ENCODE data around the gene ANKRD12.

Gene ANKRD12

GRCh38 chr18:9293948-9294347 lies 157.4 kb downstream of the ANKRD12 start:
- Histone ChIP-seq H2BK120ac (ENCODE audit: low read depth, low read length) (no peak overlapping the region), H3K4me2 (ENCODE audit: insufficient read depth, low read length, poor library complexity, severe bottlenecking) (no peak overlapping the region), H3K36me3 (replicated peaks in 1 of 2; ENCODE audit: control insufficient read depth in 2 of 2, insufficient read depth in 2 of 2, low read length in 2 of 2) (no peaks in the 10 kb centered on the region), H3K4me1 (ENCODE audit: control insufficient read depth in 2 of 2, insufficient read depth in 1 of 2, low read depth in 1 of 2, low read length in 2 of 2) (no peaks in the 10 kb centered on the region), H3K4ac (ENCODE audit: low read length) (no peak overlapping the region), H3K14ac (ENCODE audit: low read length) (no peak overlapping the region), H3K23ac (ENCODE audit: low read depth, low read length, poor library complexity) (no peak overlapping the region), H3K9ac (ENCODE audit: low read depth, low read length, poor library complexity) (no peak overlapping the region), H2BK12ac (ENCODE audit: low read length) (no peak overlapping the region), H4K91ac (ENCODE audit: low read depth, low read length, poor library complexity) (no peak overlapping the region), H3K27me3 (ENCODE audit: control insufficient read depth in 3 of 3, insufficient read depth in 3 of 3, low read depth in 1 of 3, low read length in 3 of 3) (no peaks in the 10 kb centered on the region), H2BK15ac (ENCODE audit: low read length) (no peak overlapping the region), H3K9me3 (replicated peaks in 1 of 2; ENCODE audit: control insufficient read depth in 2 of 2, insufficient read depth in 1 of 2, low read depth in 1 of 2, low read length in 2 of 2) (peaks cover 13 to 17% of the 10 kb centered on the region in 2 donors), H3K4me3 (ENCODE audit: low read length in 2 of 2) (no peak overlapping the region), H2AK5ac (ENCODE audit: low read depth, low read length) (no peak overlapping the region), H4K8ac (ENCODE audit: low read depth, low read length) (no peak overlapping the region), H2BK5ac (ENCODE audit: low read length) (no peak overlapping the region), H3K18ac (ENCODE audit: low read length) (no peak overlapping the region), H3K27ac (replicated peaks; ENCODE audit: low read length) (no peak overlapping the region), H3K79me1 (ENCODE audit: low read depth, low read length) (peaks cover 2% of the 10 kb centered on the region), H2AFZ (ENCODE audit: low read length) (no peak overlapping the region)
- WGBS, 2 donors (ENCODE audit: extremely low coverage in 2 of 2, insufficient read length in 2 of 2, insufficient replicate concordance in 1 of 2), result no CpG with 5 or more reads among the region's 1 CpG
- DNase-seq (ENCODE audit: low spot score), result no peak

GRCh38 chr18:9296233-9297006 lies 159.8 kb downstream of the ANKRD12 start:
- H2BK15ac ChIP-seq (ENCODE audit: low read length), result no peak overlapping the region
- no peaks in the 10 kb centered on the region for H3K4me1 ChIP-seq (ENCODE audit: control insufficient read depth in 2 of 2, insufficient read depth in 1 of 2, low read depth in 1 of 2, low read length in 2 of 2)
- H3K36me3 ChIP-seq (replicated peaks in 1 of 2; ENCODE audit: control insufficient read depth in 2 of 2, insufficient read depth in 2 of 2, low read length in 2 of 2), result no peaks in the 10 kb centered on the region
- DNase-seq (ENCODE audit: low spot score), result no peak
- no peaks in the 10 kb centered on the region for H3K27me3 ChIP-seq (ENCODE audit: control insufficient read depth in 3 of 3, insufficient read depth in 3 of 3, low read depth in 1 of 3, low read length in 3 of 3)
- WGBS, 2 donors (ENCODE audit: extremely low coverage in 2 of 2, insufficient read length in 2 of 2, insufficient replicate concordance in 1 of 2), result no CpG with 5 or more reads among the region's 15 CpGs
- H2BK120ac ChIP-seq (ENCODE audit: low read depth, low read length), result no peak overlapping the region
- H2AFZ ChIP-seq (ENCODE audit: low read length), result no peak overlapping the region
- H3K9ac ChIP-seq (ENCODE audit: low read depth, low read length, poor library complexity), result no peak overlapping the region
- no peak overlapping the region for H3K27ac ChIP-seq (replicated peaks; ENCODE audit: low read length)
- H3K4ac ChIP-seq (ENCODE audit: low read length), result no peak overlapping the region
- no peak overlapping the region for H2BK12ac ChIP-seq (ENCODE audit: low read length)
- H3K23ac ChIP-seq (ENCODE audit: low read depth, low read length, poor library complexity), result no peak overlapping the region
- no peak overlapping the region for H2AK5ac ChIP-seq (ENCODE audit: low read depth, low read length)
- H3K4me2 ChIP-seq (ENCODE audit: insufficient read depth, low read length, poor library complexity, severe bottlenecking), result no peak overlapping the region
- no peak overlapping the region for H4K91ac ChIP-seq (ENCODE audit: low read depth, low read length, poor library complexity)
- no peak overlapping the region for H3K18ac ChIP-seq (ENCODE audit: low read length)
- H3K79me1 ChIP-seq (ENCODE audit: low read depth, low read length), result peaks cover 2% of the 10 kb centered on the region
- peak overlapping the region in 1 of 2 donors; percentile 62 for H3K4me3 ChIP-seq (ENCODE audit: low read length in 2 of 2)
- H4K8ac ChIP-seq (ENCODE audit: low read depth, low read length), result no peak overlapping the region
- H2BK5ac ChIP-seq (ENCODE audit: low read length), result no peak overlapping the region
- no peak overlapping the region for H3K14ac ChIP-seq (ENCODE audit: low read length)
- peaks cover 10 to 13% of the 10 kb centered on the region in 2 donors for H3K9me3 ChIP-seq (replicated peaks in 1 of 2; ENCODE audit: control insufficient read depth in 2 of 2, insufficient read depth in 1 of 2, low read depth in 1 of 2, low read length in 2 of 2)

- H3K9me3 ChIP-seq (replicated peaks in 1 of 2; ENCODE audit: control insufficient read depth in 2 of 2, insufficient read depth in 1 of 2, low read depth in 1 of 2, low read length in 2 of 2), result peaks cover 10 to 13% of the 10 kb centered on the region in 2 donors
- H2BK15ac ChIP-seq (ENCODE audit: low read length), result no peak overlapping the region
- no peak overlapping the region for H2AK5ac ChIP-seq (ENCODE audit: low read depth, low read length)
- no peak overlapping the region for H3K27ac ChIP-seq (replicated peaks; ENCODE audit: low read length)
- peak overlapping the region in 1 of 2 donors; percentile 50 for H3K4me3 ChIP-seq (ENCODE audit: low read length in 2 of 2)
- H3K18ac ChIP-seq (ENCODE audit: low read length), result no peak overlapping the region
- no peaks in the 10 kb centered on the region for H3K27me3 ChIP-seq (ENCODE audit: control insufficient read depth in 3 of 3, insufficient read depth in 3 of 3, low read depth in 1 of 3, low read length in 3 of 3)
- no peak overlapping the region for H3K4me2 ChIP-seq (ENCODE audit: insufficient read depth, low read length, poor library complexity, severe bottlenecking)
- H3K9ac ChIP-seq (ENCODE audit: low read depth, low read length, poor library complexity), result no peak overlapping the region
- no peaks in the 10 kb centered on the region for H3K36me3 ChIP-seq (replicated peaks in 1 of 2; ENCODE audit: control insufficient read depth in 2 of 2, insufficient read depth in 2 of 2, low read length in 2 of 2)
- H3K4me1 ChIP-seq (ENCODE audit: control insufficient read depth in 2 of 2, insufficient read depth in 1 of 2, low read depth in 1 of 2, low read length in 2 of 2), result no peaks in the 10 kb centered on the region
- DNase-seq (ENCODE audit: low spot score), result no peak
- no peak overlapping the region for H4K91ac ChIP-seq (ENCODE audit: low read depth, low read length, poor library complexity)
- no peak overlapping the region for H2AFZ ChIP-seq (ENCODE audit: low read length)
- peak overlapping the region; percentile 17 for H3K14ac ChIP-seq (ENCODE audit: low read length)
- no peak overlapping the region for H2BK12ac ChIP-seq (ENCODE audit: low read length)
- H3K79me1 ChIP-seq (ENCODE audit: low read depth, low read length), result peaks cover 2% of the 10 kb centered on the region
- no peak overlapping the region for H2BK120ac ChIP-seq (ENCODE audit: low read depth, low read length)
- WGBS, 2 donors (ENCODE audit: extremely low coverage in 2 of 2, insufficient read length in 2 of 2, insufficient replicate concordance in 1 of 2), result no CpG with 5 or more reads among the region's 24 CpGs
- H2BK5ac ChIP-seq (ENCODE audit: low read length), result no peak overlapping the region
- H3K4ac ChIP-seq (ENCODE audit: low read length), result no peak overlapping the region
- H3K23ac ChIP-seq (ENCODE audit: low read depth, low read length, poor library complexity), result no peak overlapping the region
- no peak overlapping the region for H4K8ac ChIP-seq (ENCODE audit: low read depth, low read length)
Measured at GRCh38 chr18:9297007-9297393, 160.4 kb downstream of the ANKRD12 start.

GRCh38 chr18:9304388-9305070 lies 167.9 kb downstream of the ANKRD12 start:
- no peak overlapping the region for H2AK5ac ChIP-seq (ENCODE audit: low read depth, low read length)
- no peak overlapping the region for H3K18ac ChIP-seq (ENCODE audit: low read length)
- no peak overlapping the region for H3K4ac ChIP-seq (ENCODE audit: low read length)
- no peak overlapping the region for H3K27ac ChIP-seq (replicated peaks; ENCODE audit: low read length)
- WGBS, 2 donors (ENCODE audit: extremely low coverage in 2 of 2, insufficient read length in 2 of 2, insufficient replicate concordance in 1 of 2), result no CpG with 5 or more reads among the region's 6 CpGs
- H2BK5ac ChIP-seq (ENCODE audit: low read length), result no peak overlapping the region
- H2AFZ ChIP-seq (ENCODE audit: low read length), result no peak overlapping the region
- no peak overlapping the region for H3K9ac ChIP-seq (ENCODE audit: low read depth, low read length, poor library complexity)
- H3K9me3 ChIP-seq (replicated peaks in 1 of 2; ENCODE audit: control insufficient read depth in 2 of 2, insufficient read depth in 1 of 2, low read depth in 1 of 2, low read length in 2 of 2), result no peaks in the 10 kb centered on the region
- H3K4me2 ChIP-seq (ENCODE audit: insufficient read depth, low read length, poor library complexity, severe bottlenecking), result no peak overlapping the region
- H3K23ac ChIP-seq (ENCODE audit: low read depth, low read length, poor library complexity), result no peak overlapping the region
- H2BK120ac ChIP-seq (ENCODE audit: low read depth, low read length), result no peak overlapping the region
- H4K91ac ChIP-seq (ENCODE audit: low read depth, low read length, poor library complexity), result no peak overlapping the region
- H3K4me1 ChIP-seq (ENCODE audit: control insufficient read depth in 2 of 2, insufficient read depth in 1 of 2, low read depth in 1 of 2, low read length in 2 of 2), result no peaks in the 10 kb centered on the region
- no peak overlapping the region for H2BK12ac ChIP-seq (ENCODE audit: low read length)
- DNase-seq (ENCODE audit: low spot score), result no peak
- no peaks in the 10 kb centered on the region for H3K79me1 ChIP-seq (ENCODE audit: low read depth, low read length)
- H3K27me3 ChIP-seq (ENCODE audit: control insufficient read depth in 3 of 3, insufficient read depth in 3 of 3, low read depth in 1 of 3, low read length in 3 of 3), result no peaks in the 10 kb centered on the region
- no peak overlapping the region for H2BK15ac ChIP-seq (ENCODE audit: low read length)
- H3K14ac ChIP-seq (ENCODE audit: low read length), result no peak overlapping the region
- peak overlapping the region in 1 of 2 donors; percentile 60 for H3K4me3 ChIP-seq (ENCODE audit: low read length in 2 of 2)
- H3K36me3 ChIP-seq (replicated peaks in 1 of 2; ENCODE audit: control insufficient read depth in 2 of 2, insufficient read depth in 2 of 2, low read length in 2 of 2), result no peaks in the 10 kb centered on the region
- no peak overlapping the region for H4K8ac ChIP-seq (ENCODE audit: low read depth, low read length)

All from neuronal stem cell (in vitro differentiated cells).